ENCODE results near the gene GNAO1.

Gene GNAO1

GRCh38 chr16:56336711-56337110 is 145.4 kb downstream of the GNAO1 start:
- DNase-seq (ENCODE audit: low read depth) = no peak

- DNase-seq (ENCODE audit: low read depth) = no peak
Observed at GRCh38 chr16:56337131-56337857, 146.0 kb downstream of the GNAO1 start.

DNA sequence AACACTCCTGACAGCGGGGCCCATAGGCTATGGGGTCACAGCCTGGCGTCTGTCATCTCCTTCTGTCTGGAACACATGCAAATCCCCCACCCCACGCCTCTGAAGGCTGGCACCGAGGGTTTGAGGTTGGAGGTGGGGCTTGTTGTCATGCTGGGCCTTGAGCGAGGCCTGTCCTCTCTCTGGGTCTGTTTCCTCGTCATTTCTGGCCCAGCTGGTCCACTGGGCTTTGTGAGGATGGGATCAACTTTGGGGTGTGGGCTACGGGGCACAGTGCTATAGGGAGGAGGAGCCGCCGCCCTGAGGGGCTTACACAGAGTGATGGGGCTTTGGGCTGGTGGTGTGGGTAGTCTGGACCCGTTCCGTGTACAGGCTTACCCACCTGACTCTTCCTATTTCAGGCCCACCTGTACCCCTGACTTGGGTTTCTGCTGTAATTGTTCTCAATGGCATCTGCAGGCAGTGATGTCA is 146.6 kb downstream of the GNAO1 start:
- no peak for DNase-seq (ENCODE audit: low read depth)

DNA sequence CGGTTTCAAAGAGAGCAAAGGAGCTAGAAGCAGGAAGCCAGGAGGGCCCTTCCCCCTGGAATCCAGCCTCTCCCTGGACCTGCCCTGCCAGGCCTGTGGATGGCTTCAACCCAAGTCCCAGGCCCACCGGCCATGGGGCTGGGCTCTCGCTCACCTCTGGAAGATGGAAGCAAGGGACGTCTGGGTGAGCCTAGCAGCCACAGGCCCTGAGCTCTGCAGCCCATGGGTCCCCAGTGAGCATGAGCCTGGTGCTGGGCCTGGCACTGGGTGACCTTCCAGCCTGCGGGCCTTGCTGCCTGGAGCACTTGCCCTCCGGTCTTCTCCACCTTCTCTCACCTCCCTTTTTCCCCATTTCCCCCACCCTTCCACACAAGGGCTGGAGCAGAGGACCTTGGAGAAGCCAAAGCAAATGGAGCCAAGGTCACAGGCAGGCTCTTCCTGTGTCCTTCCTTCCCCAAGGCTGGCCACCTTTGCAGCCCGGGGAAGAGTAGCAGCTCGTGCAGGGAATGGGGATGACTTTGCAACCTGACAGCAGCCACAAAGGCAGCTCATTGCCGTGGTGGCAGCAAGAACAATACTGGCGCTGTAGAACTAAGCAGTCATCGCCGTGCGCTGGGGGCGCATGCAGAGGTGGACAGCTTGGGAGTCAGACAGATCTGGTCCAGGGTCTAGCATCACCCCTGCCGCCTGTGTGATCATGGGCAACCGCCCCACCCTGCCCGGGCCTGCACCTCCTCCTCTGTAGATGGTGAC is 147.5 kb downstream of the GNAO1 start:
- no peak for DNase-seq (ENCODE audit: low read depth)

- DNase-seq (ENCODE audit: low read depth) = no peak
Observed at GRCh38 chr16:56339431-56340195, 148.3 kb downstream of the GNAO1 start.

- DNase-seq (ENCODE audit: low read depth) = no peak
Observed at GRCh38 chr16:56340416-56340815, 149.1 kb downstream of the GNAO1 start.

GRCh38 chr16:56340864-56341365 is 149.6 kb downstream of the GNAO1 start:
- DNase-seq (ENCODE audit: low read depth) = no peak

- no peak for DNase-seq (ENCODE audit: low read depth)
Observed at GRCh38 chr16:56341656-56342399, 150.5 kb downstream of the GNAO1 start.

DNA sequence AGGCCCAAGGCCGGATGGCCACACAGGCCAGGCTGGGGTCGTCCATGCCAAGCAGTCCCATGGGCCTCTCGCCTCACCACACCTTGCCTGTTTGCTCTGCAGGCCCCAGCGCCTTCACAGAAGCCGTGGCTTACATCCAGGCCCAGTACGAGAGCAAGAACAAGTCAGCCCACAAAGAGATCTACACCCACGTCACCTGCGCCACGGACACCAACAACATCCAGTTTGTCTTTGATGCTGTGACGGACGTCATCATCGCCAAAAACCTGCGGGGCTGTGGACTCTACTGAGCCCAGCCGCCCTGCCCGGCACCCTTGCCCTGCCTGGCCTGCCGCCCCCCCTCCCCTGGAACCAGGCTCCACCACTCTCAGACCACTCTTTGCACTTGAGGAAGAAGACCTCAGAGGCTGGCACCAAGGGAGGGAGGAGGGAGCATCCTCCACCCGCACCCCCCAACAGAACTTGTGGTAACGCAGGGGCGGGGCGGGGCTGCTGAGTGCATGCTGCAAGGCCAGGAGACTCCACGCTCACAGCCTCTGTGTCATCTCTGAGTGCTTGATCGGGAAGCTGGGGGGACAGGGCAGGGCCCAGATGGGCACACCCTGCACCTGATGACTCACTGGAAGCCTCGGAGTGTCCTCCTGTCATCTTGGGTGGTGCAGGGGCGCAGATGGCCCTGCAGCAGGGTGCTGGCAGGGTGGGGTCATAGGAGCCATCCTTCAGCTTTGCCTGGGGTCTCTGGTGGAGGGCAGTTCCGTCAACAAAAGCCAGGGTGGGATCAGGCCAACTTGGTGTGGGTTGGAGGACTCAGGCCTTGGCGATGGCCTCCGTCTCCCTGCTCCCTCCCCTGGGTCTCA is 152.6 kb downstream of the GNAO1 start:
- no peak for DNase-seq (ENCODE audit: low read depth)

DNA sequence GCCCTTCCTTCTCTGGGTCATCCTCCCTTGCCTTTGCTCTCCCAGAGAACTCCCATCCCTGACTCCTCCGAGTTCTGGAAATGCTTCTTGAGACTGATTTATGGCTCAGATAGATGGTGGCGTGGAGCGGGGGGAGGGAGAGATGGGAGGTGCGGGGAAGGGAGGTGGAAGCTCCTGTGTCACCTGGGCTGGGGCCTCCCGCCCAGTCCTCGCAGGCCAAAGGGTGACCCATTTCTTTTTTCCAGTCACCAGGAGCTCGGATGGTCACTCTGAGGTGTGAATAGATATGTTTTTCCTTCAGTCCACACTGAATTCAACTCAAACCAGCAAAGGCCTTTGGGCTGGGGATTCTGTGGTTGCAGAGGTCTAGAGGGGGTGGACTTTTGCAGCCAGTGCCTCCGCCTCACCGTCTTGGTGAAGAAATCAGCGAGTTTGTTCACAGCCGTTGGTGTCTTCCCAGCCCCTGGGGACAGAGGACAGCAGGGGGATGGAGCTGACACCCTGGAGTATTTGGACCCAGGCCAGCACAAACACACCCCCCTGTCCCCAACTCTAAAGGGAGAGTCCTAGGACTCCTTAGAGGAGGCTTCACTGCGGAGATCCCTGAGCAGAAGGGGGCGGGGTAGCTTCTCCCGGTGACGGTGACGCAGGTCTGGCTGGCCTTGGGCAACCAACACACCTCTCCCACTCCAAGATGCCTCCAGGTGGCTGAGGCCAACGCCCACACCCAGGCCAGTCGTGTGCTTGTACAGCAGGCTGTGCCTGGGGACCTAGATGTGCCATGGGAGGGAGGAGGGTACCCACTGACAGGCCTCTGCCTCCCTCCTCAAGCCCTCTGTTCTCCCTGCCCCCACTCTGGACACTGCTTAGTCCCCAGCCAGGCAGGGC is 153.5 kb downstream of the GNAO1 start:
- no peak for DNase-seq (ENCODE audit: low read depth)

DNA sequence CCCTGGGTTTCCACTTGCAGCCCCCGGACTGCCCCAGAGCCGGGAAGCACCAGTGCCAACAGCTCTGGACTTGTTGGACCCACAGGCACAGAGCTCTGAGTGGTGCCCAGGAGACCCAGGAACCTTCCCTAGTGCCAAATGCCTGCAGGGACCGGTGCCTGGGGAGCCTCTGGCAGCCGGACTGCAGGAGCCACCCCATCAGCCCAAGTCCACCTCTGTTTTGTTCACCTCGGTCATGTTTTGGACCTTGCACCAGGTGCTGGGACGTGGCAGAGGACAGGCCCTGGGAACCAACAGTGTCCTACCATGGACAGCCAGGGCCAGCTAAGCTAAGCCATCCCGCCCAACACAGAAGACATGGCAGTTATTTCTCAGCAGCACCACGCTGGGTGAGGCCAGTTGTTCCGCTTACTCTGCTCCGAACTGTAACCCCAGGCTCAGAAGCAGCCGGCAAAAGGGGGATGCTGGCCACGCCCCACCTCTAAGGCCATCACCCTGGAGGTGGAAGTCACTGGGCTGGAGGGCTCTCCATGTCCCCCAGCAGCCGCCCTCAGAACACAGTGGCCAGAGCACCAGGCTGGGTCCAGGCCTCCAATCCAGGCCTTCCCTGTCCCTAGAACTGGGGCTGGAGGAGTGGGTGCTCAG is 154.2 kb downstream of the GNAO1 start:
- no peak for DNase-seq (ENCODE audit: low read depth)

GRCh38 chr16:56346131-56346890 is 155.0 kb downstream of the GNAO1 start:
- no peak for DNase-seq (ENCODE audit: low read depth)

DNA sequence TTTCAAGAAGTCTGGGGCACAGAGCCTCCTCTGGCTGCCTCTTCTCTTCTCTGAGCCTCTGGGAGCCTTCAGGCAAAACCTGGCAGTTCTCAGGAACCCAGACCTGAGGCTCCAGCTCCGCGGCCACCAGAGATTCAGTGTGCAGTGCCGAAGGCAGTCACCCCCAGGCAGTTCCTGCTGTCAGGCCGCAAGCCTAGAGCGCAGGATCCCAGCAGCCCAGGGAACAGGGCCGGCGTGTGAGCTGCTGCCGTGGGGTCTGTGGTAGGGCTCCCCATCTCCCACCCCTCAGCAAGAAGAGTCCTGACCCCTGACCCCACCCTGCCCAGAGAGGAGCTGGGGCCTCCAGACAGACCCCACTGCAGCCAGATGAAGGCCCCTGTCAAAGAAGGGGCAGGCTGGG is 155.9 kb downstream of the GNAO1 start:
- DNase-seq (ENCODE audit: low read depth) = no peak

- no peak for DNase-seq (ENCODE audit: low read depth)
Observed at GRCh38 chr16:56347670-56348069, 156.4 kb downstream of the GNAO1 start.

DNA sequence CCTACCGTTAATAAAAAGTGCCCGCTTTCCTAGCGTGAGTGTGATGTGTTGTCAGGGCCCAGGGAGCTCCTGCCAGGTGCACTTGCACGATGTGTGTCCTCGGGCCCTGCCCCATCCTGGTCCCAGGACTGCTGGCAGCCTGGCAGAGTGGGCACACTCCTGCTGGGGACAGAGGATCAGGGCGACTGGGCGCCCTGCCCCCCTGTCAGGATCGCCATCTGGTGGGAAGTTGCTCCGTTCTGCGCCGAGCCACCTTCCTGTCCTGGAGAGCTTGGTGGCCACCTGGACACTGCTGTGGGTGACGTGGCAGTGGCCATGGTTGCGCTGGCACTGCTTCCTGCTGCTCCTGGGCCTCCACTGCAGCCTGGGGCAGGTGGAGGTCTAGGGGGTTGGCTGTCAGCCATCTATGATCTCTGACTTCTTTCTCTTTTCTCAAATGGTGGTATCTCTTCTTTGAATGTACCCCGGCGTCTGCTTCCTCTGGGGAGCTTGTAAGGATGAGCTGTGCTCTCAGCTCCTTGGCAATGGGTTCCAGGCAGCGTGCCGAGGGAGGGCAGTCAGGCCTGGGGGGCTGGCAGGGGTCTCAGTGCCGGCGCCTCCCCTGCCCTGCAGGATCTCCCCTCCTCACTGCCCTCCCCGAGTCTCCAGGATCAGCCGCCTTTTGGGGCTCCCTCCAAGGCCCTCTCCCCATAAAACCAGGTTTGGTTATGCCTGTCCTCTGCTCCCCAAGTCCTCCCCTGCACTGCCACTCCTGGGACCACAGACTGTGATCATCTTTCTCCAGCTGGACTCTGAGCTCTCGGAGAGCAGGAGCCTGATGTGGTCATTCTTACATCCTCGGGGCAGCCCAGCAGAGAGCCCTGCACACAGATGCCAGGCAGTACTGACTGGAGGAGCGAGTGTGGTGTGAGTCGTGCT is 157.1 kb downstream of the GNAO1 start:
- no peak for DNase-seq (ENCODE audit: low read depth)

DNA sequence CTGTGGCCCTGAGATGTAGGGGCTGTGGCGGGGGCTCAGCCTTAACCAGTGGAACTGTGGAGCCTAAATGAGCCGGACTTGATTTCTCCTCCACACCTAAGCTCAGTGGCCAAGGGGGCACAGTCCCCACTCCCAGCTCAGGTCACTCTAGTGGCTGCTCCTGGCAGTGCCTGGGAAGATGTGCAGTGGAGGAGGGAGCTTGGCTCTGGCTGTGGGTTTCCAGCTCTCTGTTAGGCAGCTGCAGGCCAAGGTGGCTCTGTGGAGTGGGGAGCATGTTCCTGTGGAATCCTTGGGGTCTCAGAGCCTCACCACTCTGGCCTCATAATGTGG is 157.8 kb downstream of the GNAO1 start:
- DNase-seq (ENCODE audit: low read depth) = no peak

- DNase-seq (ENCODE audit: low read depth) = no peak
Observed at GRCh38 chr16:56349711-56350161, 158.4 kb downstream of the GNAO1 start.
